OCI-LY3 (cell line): ENCODE measurements around the gene SERPINF2.

Experiments
- EZH2phosphoT487 ChIP-seq: fragments of 200-600 bp; shearing (Covaris generic); IDR thresholded peaks from 2 replicates; pipeline ENCODE4 v1.6.1; 2018; ENCODE audit warnings: antibody characterized with exemption, mixed run types, low read depth
- TF ChIP-seq, protein P1 (sequence below): fragments of 200-600, 300-600 bp; sonication (generic); IDR thresholded peaks from 2 replicates; pipeline ENCODE4 v1.5.1; 2014; ENCODE audit warnings: antibody characterized with exemption, low read length, low read depth

DNA sequence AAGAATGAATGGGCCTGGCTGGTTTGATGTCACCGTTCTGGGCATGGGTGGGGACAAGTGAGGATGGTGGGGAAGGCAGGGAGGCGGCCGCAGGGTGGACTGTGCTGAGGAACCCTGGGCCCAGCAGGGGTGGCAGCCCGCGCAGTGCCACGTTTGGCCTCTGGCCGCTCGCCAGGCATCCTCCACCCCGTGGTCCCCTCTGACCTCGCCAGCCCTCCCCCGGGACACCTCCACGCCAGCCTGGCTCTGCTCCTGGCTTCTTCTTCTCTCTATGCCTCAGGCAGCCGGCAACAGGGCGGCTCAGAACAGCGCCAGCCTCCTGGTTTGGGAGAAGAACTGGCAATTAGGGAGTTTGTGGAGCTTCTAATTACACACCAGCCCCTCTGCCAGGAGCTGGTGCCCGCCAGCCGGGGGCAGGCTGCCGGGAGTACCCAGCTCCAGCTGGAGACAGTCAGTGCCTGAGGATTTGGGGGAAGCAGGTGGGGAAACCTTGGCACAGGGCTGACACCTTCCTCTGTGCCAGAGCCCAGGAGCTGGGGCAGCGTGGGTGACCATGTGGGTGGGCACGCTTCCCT, 12.7 kb downstream of the SERPINF2 start:
- TF ChIP-seq, protein P1, sequence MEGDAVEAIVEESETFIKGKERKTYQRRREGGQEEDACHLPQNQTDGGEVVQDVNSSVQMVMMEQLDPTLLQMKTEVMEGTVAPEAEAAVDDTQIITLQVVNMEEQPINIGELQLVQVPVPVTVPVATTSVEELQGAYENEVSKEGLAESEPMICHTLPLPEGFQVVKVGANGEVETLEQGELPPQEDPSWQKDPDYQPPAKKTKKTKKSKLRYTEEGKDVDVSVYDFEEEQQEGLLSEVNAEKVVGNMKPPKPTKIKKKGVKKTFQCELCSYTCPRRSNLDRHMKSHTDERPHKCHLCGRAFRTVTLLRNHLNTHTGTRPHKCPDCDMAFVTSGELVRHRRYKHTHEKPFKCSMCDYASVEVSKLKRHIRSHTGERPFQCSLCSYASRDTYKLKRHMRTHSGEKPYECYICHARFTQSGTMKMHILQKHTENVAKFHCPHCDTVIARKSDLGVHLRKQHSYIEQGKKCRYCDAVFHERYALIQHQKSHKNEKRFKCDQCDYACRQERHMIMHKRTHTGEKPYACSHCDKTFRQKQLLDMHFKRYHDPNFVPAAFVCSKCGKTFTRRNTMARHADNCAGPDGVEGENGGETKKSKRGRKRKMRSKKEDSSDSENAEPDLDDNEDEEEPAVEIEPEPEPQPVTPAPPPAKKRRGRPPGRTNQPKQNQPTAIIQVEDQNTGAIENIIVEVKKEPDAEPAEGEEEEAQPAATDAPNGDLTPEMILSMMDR: no peak
- TF ChIP-seq EZH2phosphoT487: no peak
